Activated T-cell treated with anti-CD3 and anti-CD28 coated beads, Interleukin-2, amount 50 U/mL, for 72 hours (primary cell): Measurements from ENCODE around the gene CEP41. TPM values are rescaled to one million over a fixed set of nuclear protein-coding genes. Genes with fewer than 3 reads are reported as not detected.
"Not testable (repeated sequence)": the region's sequence is repeated elsewhere in the genome, so short reads cannot be mapped to it uniquely, and the experiment has no call there.

Experiments
- ATAC-seq, 2 donors: fragments of 150-1000 bp; cut with Tn5 transposase; replicated peaks in 1 of 2; 2 replicates each; pipeline ENCODE4 v1.10.0; 2021; ENCODE audit warnings: moderate library complexity in 2 of 2, mild to moderate bottlenecking in 1 of 2
- DNase-seq, 2 donors: peaks; one replicate each; pipeline ENCODE4 v3.0.0; 2021 to 2022; ENCODE audit warnings: mixed read lengths in 1 of 2
- H3K27ac Mint-ChIP-seq: one replicate; pipeline ENCODE4 v1.8.0; 2022; ENCODE audit warnings: mild to moderate bottlenecking, moderate library complexity, mixed read lengths
- H3K27me3 Mint-ChIP-seq: one replicate; pipeline ENCODE4 v1.8.0; 2022; ENCODE audit warnings: low read depth, mixed read lengths
- H3K36me3 Mint-ChIP-seq, 2 donors: one replicate each; pipeline ENCODE4 v1.8.0; 2022; ENCODE audit warnings: mixed read lengths in 2 of 2, mild to moderate bottlenecking in 1 of 2; ENCODE audit not compliant: insufficient read depth in 2 of 2
- H3K4me1 Mint-ChIP-seq: one replicate; pipeline ENCODE4 v1.8.0; 2022; ENCODE audit warnings: low read depth, mixed read lengths
- H3K4me3 Mint-ChIP-seq, 2 donors: one replicate each; pipeline ENCODE4 v1.8.0; 2022; ENCODE audit warnings: mild to moderate bottlenecking in 2 of 2, mixed read lengths in 2 of 2, moderate library complexity in 2 of 2
- H3K9me3 Mint-ChIP-seq, 2 donors: one replicate each; pipeline ENCODE4 v1.8.0; 2022; ENCODE audit warnings: mixed read lengths in 2 of 2
- total RNA-seq, 2 donors: library from RNA; stranded (reverse); gene quantifications; one replicate each; pipeline ENCODE4 v1.2.3, GENCODE V29; 2022

CEP41 gene
- total RNA-seq, 2 donors from 2014 or later = 19.1 to 33.3 TPM

GRCh38 chr7:130379019-130379418 is 61.8 kb downstream of the CEP41 start:
- Mint-ChIP-seq H3K27me3 (no peaks in the 10 kb centered on the region), H3K27ac (no peak overlapping the region), H3K36me3 (peaks cover 4 to 6% of the 10 kb centered on the region in 2 donors), H3K4me1 (no peaks in the 10 kb centered on the region), H3K4me3 (no peak overlapping the region), H3K9me3 (peaks cover 2 to 3% of the 10 kb centered on the region in 2 donors)
- ATAC-seq (no peak), DNase-seq (no peak)

- Mint-ChIP-seq H3K4me3 (no peak overlapping the region), H3K27ac (no peak overlapping the region), H3K36me3 (peaks cover 4 to 6% of the 10 kb centered on the region in 2 donors), H3K4me1 (no peaks in the 10 kb centered on the region), H3K9me3 (peaks cover 2 to 3% of the 10 kb centered on the region in 2 donors), H3K27me3 (no peaks in the 10 kb centered on the region)
- no peak for ATAC-seq
- no peak for DNase-seq
These were observed 63.6 kb downstream of the CEP41 start for GRCh38 chr7:130377178-130377577.

GRCh38 chr7:130376461-130376860 is 64.4 kb downstream of the CEP41 start:
- DNase-seq, ATAC-seq, H3K36me3 Mint-ChIP-seq, H3K27me3 Mint-ChIP-seq, H3K27ac Mint-ChIP-seq, H3K4me3 Mint-ChIP-seq, H3K4me1 Mint-ChIP-seq, H3K9me3 Mint-ChIP-seq: not testable (repeated sequence)

GRCh38 chr7:130374507-130374906 is 66.3 kb downstream of the CEP41 start:
- Mint-ChIP-seq H3K27ac (no peak overlapping the region), H3K36me3 (peaks cover 4 to 6% of the 10 kb centered on the region in 2 donors), H3K4me3 (no peak overlapping the region), H3K27me3 (no peaks in the 10 kb centered on the region), H3K4me1 (peaks cover 6% of the 10 kb centered on the region), H3K9me3 (peaks cover 2 to 3% of the 10 kb centered on the region in 2 donors)
- DNase-seq (no peak), ATAC-seq (no peak)

GRCh38 chr7:130372402-130373165 is 68.2 kb downstream of the CEP41 start:
- Mint-ChIP-seq H3K27ac (no peak overlapping the region), H3K4me3 (no peak overlapping the region), H3K4me1 (peaks cover 18% of the 10 kb centered on the region), H3K36me3 (peaks cover 4 to 6% of the 10 kb centered on the region in 2 donors), H3K27me3 (no peaks in the 10 kb centered on the region), H3K9me3 (peaks cover 2 to 3% of the 10 kb centered on the region in 2 donors)
- no peak for ATAC-seq
- no peak for DNase-seq

- H3K4me1 Mint-ChIP-seq = peaks cover 33% of the 10 kb centered on the region
- H3K27ac Mint-ChIP-seq = no peak overlapping the region
- ATAC-seq (no peak), DNase-seq (no peak)
- peaks cover 0 to under 1% of the 10 kb centered on the region in 2 donors for H3K9me3 Mint-ChIP-seq
- peaks cover 0 to 5% of the 10 kb centered on the region in 2 donors for H3K36me3 Mint-ChIP-seq
- no peaks in the 10 kb centered on the region for H3K27me3 Mint-ChIP-seq
- no peak overlapping the region for H3K4me3 Mint-ChIP-seq
These were observed 69.8 kb downstream of the CEP41 start for GRCh38 chr7:130371046-130371445.

GRCh38 chr7:130369831-130370550 is 70.8 kb downstream of the CEP41 start:
- Mint-ChIP-seq H3K27ac (no peak overlapping the region), H3K27me3 (no peaks in the 10 kb centered on the region), H3K36me3 (peaks cover 0 to 5% of the 10 kb centered on the region in 2 donors), H3K4me3 (no peak overlapping the region), H3K4me1 (peaks cover 44% of the 10 kb centered on the region), H3K9me3 (no peaks in the 10 kb centered on the region)
- ATAC-seq (no peak), DNase-seq (no peak)

GRCh38 chr7:130369110-130369711 is 71.6 kb downstream of the CEP41 start:
- Mint-ChIP-seq H3K27ac (peak overlapping the region; percentile 60), H3K4me1 (peaks cover 46% of the 10 kb centered on the region), H3K36me3 (peaks cover 0 to 5% of the 10 kb centered on the region in 2 donors), H3K27me3 (no peaks in the 10 kb centered on the region), H3K4me3 (peak overlapping the region; percentile 46 to 55), H3K9me3 (no peaks in the 10 kb centered on the region)
- ATAC-seq (peak; percentile 33 to 49), DNase-seq (peak in 1 of 2 donors; percentile 12)

GRCh38 chr7:130367836-130368746 is 72.7 kb downstream of the CEP41 start:
- H3K36me3 Mint-ChIP-seq = peaks cover 0 to 5% of the 10 kb centered on the region in 2 donors
- no peaks in the 10 kb centered on the region for H3K27me3 Mint-ChIP-seq
- no peaks in the 10 kb centered on the region for H3K9me3 Mint-ChIP-seq
- peak overlapping the region in 1 of 2 donors; percentile 56 for H3K4me3 Mint-ChIP-seq
- DNase-seq (no peak), ATAC-seq (no peak)
- no peak overlapping the region for H3K27ac Mint-ChIP-seq
- H3K4me1 Mint-ChIP-seq = peaks cover 57% of the 10 kb centered on the region

- peaks cover 58% of the 10 kb centered on the region for H3K4me1 Mint-ChIP-seq
- H3K36me3 Mint-ChIP-seq = peaks cover 0 to 5% of the 10 kb centered on the region in 2 donors
- no peaks in the 10 kb centered on the region for H3K9me3 Mint-ChIP-seq
- peak in 1 of 2 donors; percentile 20 for DNase-seq
- ATAC-seq = no peak
- H3K27ac Mint-ChIP-seq = peak overlapping the region; percentile 17
- H3K27me3 Mint-ChIP-seq = no peaks in the 10 kb centered on the region
- peak overlapping the region; percentile 56 to 66 for H3K4me3 Mint-ChIP-seq
These were observed 73.6 kb downstream of the CEP41 start for GRCh38 chr7:130367088-130367755.

- H3K4me3 Mint-ChIP-seq = peak overlapping the region; percentile 56 to 66
- no peaks in the 10 kb centered on the region for H3K27me3 Mint-ChIP-seq
- no peak overlapping the region for H3K27ac Mint-ChIP-seq
These were observed 74.3 kb downstream of the CEP41 start for GRCh38 chr7:130366564-130366963.

More at GRCh38 chr7:130366564-130366963, 74.3 kb downstream of the CEP41 start:
- H3K4me1 Mint-ChIP-seq = peaks cover 58% of the 10 kb centered on the region
- no peaks in the 10 kb centered on the region for H3K9me3 Mint-ChIP-seq
- DNase-seq = no peak
- peaks cover 0 to 5% of the 10 kb centered on the region in 2 donors for H3K36me3 Mint-ChIP-seq
- ATAC-seq = no peak
